GM12878 (cell line): Measurements from ENCODE around the gene TMEM244. TPM values are rescaled to one million over a fixed set of nuclear protein-coding genes. Genes with fewer than 3 reads are reported as not detected.

Source experiments
- ATAC-seq: fragments of 200-7000 bp; cut with Tn5 transposase; 3 replicates; pipeline ENCODE4 v1.9.1; 2020; ENCODE audit warnings: mild to moderate bottlenecking, moderate library complexity
- BruUV-seq: library from RNA; stranded (reverse); fragments of 400-500 nt; replicated peaks from 2 replicates; lab custom pipeline; 2021; lab: Mats Ljungman, UMichigan
- CTCF ChIA-PET: fragments of 300-600 bp; sonication (Branson Sonifier 250); formaldehyde crosslinking; extraction: SDS; loops from one replicate; lab custom pipeline; 2021; ENCODE audit warnings: inconsistent platforms; lab: Yijun Ruan, JAX
- POLR2A ChIA-PET: fragments of 350-600 bp; formaldehyde crosslinking; extraction: SDS; loops from one replicate; lab custom pipeline; 2021; ENCODE audit warnings: inconsistent platforms; lab: Charles Lee
- RAD21 ChIA-PET: fragments of 300-600 bp; sonication (Branson Sonifier 250); formaldehyde crosslinking; loops from one replicate; lab custom pipeline; 2023; ENCODE audit warnings: antibody characterized with exemption; ENCODE audit not compliant: unreplicated experiment; lab: Charles Lee
- SMC1A ChIA-PET: fragments of 300-600 bp; sonication (Branson Sonifier 250); formaldehyde crosslinking; loops from one replicate; lab custom pipeline; 2023; ENCODE audit not compliant: unreplicated experiment, uncharacterized antibody; lab: Charles Lee
- DNase-seq: peaks from one replicate; pipeline ENCODE4 v3.0.0-alpha.2; 2011; ENCODE audit warnings: low read depth, low spot score
- FAIRE-seq: peaks from 3 replicates; lab custom pipeline; 2011; peaks lifted over from hg19 to GRCh38; lab: Jason Lieb, UNC
- H2AFZ ChIP-seq: 2 replicates; pipeline ENCODE4 v1.6.0; 2011; ENCODE audit warnings: low read depth, low read length, control low read depth; ENCODE audit not compliant: control insufficient read depth
- H3K27ac ChIP-seq: 2 replicates; pipeline ENCODE4 v1.5.1; 2011; ENCODE audit warnings: control low read depth; ENCODE audit not compliant: control insufficient read depth, insufficient read depth
- H3K27me3 ChIP-seq, 2 experiments: replicated peaks in 1 of 2; 2 replicates each; pipeline versions ENCODE4 v1.6.0 to v1.6.1; 2011; ENCODE audit warnings: low read length in 1 of 2; ENCODE audit not compliant: control insufficient read depth in 2 of 2, insufficient read depth in 2 of 2
- H3K36me3 ChIP-seq, 2 experiments: 2 replicates each; pipeline ENCODE4 v1.5.1; 2011; ENCODE audit warnings: low read length in 1 of 2; ENCODE audit not compliant: control insufficient read depth in 2 of 2, insufficient read depth in 2 of 2
- H3K4me1 ChIP-seq: 2 replicates; pipeline ENCODE4 v1.6.1; 2011; ENCODE audit warnings: mild to moderate bottlenecking, low read length, moderate library complexity, mixed read lengths; ENCODE audit not compliant: control insufficient read depth, insufficient read depth
- H3K4me2 ChIP-seq: 2 replicates; pipeline ENCODE4 v1.6.0; 2011; ENCODE audit warnings: control low read depth; ENCODE audit not compliant: control insufficient read depth, insufficient read depth
- H3K4me3 ChIP-seq: fragments of 200-600 bp; sonication (generic); 2 replicates; pipeline ENCODE4 v1.5.1; 2016
- H3K79me2 ChIP-seq: 2 replicates; pipeline ENCODE4 v1.6.0; 2011; ENCODE audit warnings: low read length; ENCODE audit not compliant: control insufficient read depth, insufficient read depth
- H3K9ac ChIP-seq: 2 replicates; pipeline ENCODE4 v1.8.0; 2011; ENCODE audit warnings: low read length, control low read depth, mixed read lengths; ENCODE audit not compliant: control insufficient read depth, insufficient read depth
- H3K9me3 ChIP-seq: replicated peaks from 3 replicates; pipeline ENCODE4 v1.5.1; 2011; ENCODE audit warnings: mild to moderate bottlenecking, low read length; ENCODE audit not compliant: control insufficient read depth, insufficient read depth
- H4K20me1 ChIP-seq: 2 replicates; pipeline ENCODE4 v1.6.0; 2011; ENCODE audit not compliant: control insufficient read depth, insufficient read depth
- CBX5 ChIP-seq: sonication (generic); IDR thresholded peaks from 2 replicates; pipeline ENCODE4 v1.6.1; 2016; ENCODE audit warnings: low read depth, moderate library complexity, mild to moderate bottlenecking, inconsistent platforms
- EED ChIP-seq: sonication (generic); IDR thresholded peaks from 2 replicates; pipeline ENCODE4 v1.6.1; 2016; ENCODE audit warnings: antibody characterized with exemption, low read depth
- MEF2B ChIP-seq: fragments of 450-650 bp; IDR thresholded peaks from 2 replicates; pipeline ENCODE4 v1.6.1; 2018; ENCODE audit warnings: mild to moderate bottlenecking, moderate library complexity; ENCODE audit not compliant: partially characterized antibody, poor library complexity, severe bottlenecking
- NFYA ChIP-seq: IDR thresholded peaks from 2 replicates; pipeline ENCODE4 v1.6.1; 2011; ENCODE audit warnings: low read depth, mild to moderate bottlenecking, low read length, improper control_type of control experiment, borderline replicate concordance
- PAX5 ChIP-seq: IDR thresholded peaks from 2 replicates; pipeline ENCODE4 v1.6.1; 2011; ENCODE audit warnings: low read depth, low read length, borderline replicate concordance
- SUPT20H ChIP-seq: IDR thresholded peaks from 2 replicates; pipeline ENCODE4 v1.6.1; 2011; ENCODE audit warnings: low read depth, mild to moderate bottlenecking, low read length, moderate library complexity, borderline replicate concordance; ENCODE audit not compliant: control insufficient read depth
- SUZ12 ChIP-seq: fragments of 200-600 bp; sonication (generic); IDR thresholded peaks from one replicate; pipeline ENCODE4 v1.6.1; 2018; ENCODE audit warnings: antibody characterized with exemption, mild to moderate bottlenecking; ENCODE audit not compliant: unreplicated experiment
- in situ Hi-C: fragments of 300-500 bp; cut with MboI; formaldehyde crosslinking; loops from 9 replicates; pipeline ENCODE4 v1.14.3; 2018; ENCODE audit warnings: mixed read lengths
- intact Hi-C: fragments of 100-400 bp; cut with micrococcal nuclease; formaldehyde crosslinking; loops from one replicate; pipeline ENCODE4 v1.14.2; 2022; ENCODE audit not compliant: unreplicated experiment
- polyA plus RNA-seq, 11 experiments: library from polyadenylated mRNA; depleted of rRNA in 4 of 11; unstranded in 6 of 11; stranded (reverse) in 5 of 11; fragments of >200 nt; fragmentation: Nextera tagmentation in 4 of 11; fragmentation: Illumina TruSeq in 1 of 11; extraction: Ambion mirVana in 4 of 11; extraction: Trizol in 1 of 11; gene quantifications; 1 replicate in 1 of 11; 2 replicates in 10 of 11; pipeline versions ENCODE4 v1.2.1 to v1.2.3, GENCODE V29; 2011 to 2016; ENCODE audit warnings: inconsistent platforms in 2 of 11, missing spikeins in 2 of 11, low read depth in 1 of 11
- total RNA-seq, 4 experiments: library from RNA; depleted of rRNA in 3 of 4; stranded (reverse); fragments of >200 nt in 3 of 4; fragmentation: Illumina TruSeq in 1 of 4; extraction: Trizol in 1 of 4; gene quantifications; 2 replicates each; pipeline versions ENCODE4 v1.2.1 to v1.2.3, GENCODE V29; 2013 to 2021
- TF ChIP-seq, protein P1 (sequence below): IDR thresholded peaks from 2 replicates; pipeline ENCODE4 v1.6.1; 2011; ENCODE audit warnings: low read depth, mild to moderate bottlenecking, low read length, moderate library complexity, borderline replicate concordance; ENCODE audit errors: extremely low read depth
- TF ChIP-seq, protein P2 (sequence below): fragments of 450-650 bp; IDR thresholded peaks from 2 replicates; pipeline ENCODE4 v1.6.1; 2018; ENCODE audit warnings: borderline replicate concordance, mild to moderate bottlenecking; ENCODE audit not compliant: partially characterized antibody
- TF ChIP-seq, protein P3 (sequence below): fragments of 150-350 bp; IDR thresholded peaks from 2 replicates; pipeline ENCODE4 v1.6.1; 2014; ENCODE audit warnings: mild to moderate bottlenecking, low read depth, low read length
- TF ChIP-seq, protein P4 (sequence below): fragments of 450-650 bp; IDR thresholded peaks from 2 replicates; pipeline ENCODE4 v1.6.1; 2017; ENCODE audit warnings: antibody characterized with exemption, mild to moderate bottlenecking, moderate library complexity
- TF ChIP-seq, protein P5 (sequence below): fragments of 450-650 bp; conservative IDR thresholded peaks from 2 replicates; pipeline ENCODE4 v1.6.1; 2017; ENCODE audit warnings: mild to moderate bottlenecking, moderate library complexity

The TMEM244 gene
- total and polyA plus RNA-seq, 10 of the 15 experiments (the other 5 are each of a cell fraction or from before 2014, with no cell fraction given) = 0.14 TPM; not detected in 9

DNA sequence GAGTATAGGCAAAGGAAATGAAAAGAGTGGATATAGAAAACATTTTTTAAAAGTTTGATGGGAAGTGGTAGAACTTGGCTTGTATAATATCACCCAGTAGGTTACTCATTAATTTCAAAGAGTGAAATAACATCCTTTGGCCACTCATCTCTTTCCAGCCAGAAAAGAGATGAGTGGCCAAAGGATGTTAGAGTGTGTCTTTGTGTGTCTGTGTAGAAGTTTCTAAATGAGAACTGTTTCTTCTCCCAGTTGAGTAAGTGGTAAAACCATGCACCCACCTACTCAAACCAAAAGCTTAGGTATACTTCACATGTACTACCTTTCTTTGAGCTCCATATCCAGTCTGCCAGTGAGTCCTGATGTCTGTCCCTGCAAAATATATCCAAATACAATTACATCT is 47.7 kb upstream of the TMEM244 start:
- ChIA-PET RAD21 (interaction anchor here (0.8 kb wide), 1 partner anchor 141 kb away, joined by 3 read pairs; no protein-coding TSS in a partner anchor), SMC1A (interaction anchor here (0.9 kb wide), 1 partner anchor 12 kb away, joined by 4 read pairs; no protein-coding TSS in a partner anchor), CTCF (interaction anchor here (0.6 to 1.2 kb wide), 2 partner anchors 9 to 74 kb away, joined by 3 read pairs; no protein-coding TSS in a partner anchor), POLR2A (no interaction called here)
- H3K4me2 ChIP-seq = no peak overlapping the region
- H3K27me3 ChIP-seq = no peaks in the 10 kb centered on the region
- H3K4me3 ChIP-seq = no peak overlapping the region
- no peak for DNase-seq
- in situ Hi-C loops (no loop called here), intact Hi-C loops (no loop called here)
- H4K20me1 ChIP-seq = no peaks in the 10 kb centered on the region
- H3K9ac ChIP-seq = no peak overlapping the region
- no peaks in the 10 kb centered on the region for H3K9me3 ChIP-seq
- no peak for FAIRE-seq
- peak; percentile 81 for ATAC-seq
- H3K79me2 ChIP-seq = no peaks in the 10 kb centered on the region
- no TSS peak for BruUV-seq
- H3K27ac ChIP-seq = no peak overlapping the region
- no peaks in the 10 kb centered on the region for H3K4me1 ChIP-seq
- no peaks in the 10 kb centered on the region for H3K36me3 ChIP-seq
- H2AFZ ChIP-seq = no peak overlapping the region
- TF ChIP-seq CBX5 = no peak
- TF ChIP-seq SUPT20H = no peak
- TF ChIP-seq, protein P1, sequence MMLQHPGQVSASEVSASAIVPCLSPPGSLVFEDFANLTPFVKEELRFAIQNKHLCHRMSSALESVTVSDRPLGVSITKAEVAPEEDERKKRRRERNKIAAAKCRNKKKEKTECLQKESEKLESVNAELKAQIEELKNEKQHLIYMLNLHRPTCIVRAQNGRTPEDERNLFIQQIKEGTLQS = no peak
- TF ChIP-seq, protein P2, sequence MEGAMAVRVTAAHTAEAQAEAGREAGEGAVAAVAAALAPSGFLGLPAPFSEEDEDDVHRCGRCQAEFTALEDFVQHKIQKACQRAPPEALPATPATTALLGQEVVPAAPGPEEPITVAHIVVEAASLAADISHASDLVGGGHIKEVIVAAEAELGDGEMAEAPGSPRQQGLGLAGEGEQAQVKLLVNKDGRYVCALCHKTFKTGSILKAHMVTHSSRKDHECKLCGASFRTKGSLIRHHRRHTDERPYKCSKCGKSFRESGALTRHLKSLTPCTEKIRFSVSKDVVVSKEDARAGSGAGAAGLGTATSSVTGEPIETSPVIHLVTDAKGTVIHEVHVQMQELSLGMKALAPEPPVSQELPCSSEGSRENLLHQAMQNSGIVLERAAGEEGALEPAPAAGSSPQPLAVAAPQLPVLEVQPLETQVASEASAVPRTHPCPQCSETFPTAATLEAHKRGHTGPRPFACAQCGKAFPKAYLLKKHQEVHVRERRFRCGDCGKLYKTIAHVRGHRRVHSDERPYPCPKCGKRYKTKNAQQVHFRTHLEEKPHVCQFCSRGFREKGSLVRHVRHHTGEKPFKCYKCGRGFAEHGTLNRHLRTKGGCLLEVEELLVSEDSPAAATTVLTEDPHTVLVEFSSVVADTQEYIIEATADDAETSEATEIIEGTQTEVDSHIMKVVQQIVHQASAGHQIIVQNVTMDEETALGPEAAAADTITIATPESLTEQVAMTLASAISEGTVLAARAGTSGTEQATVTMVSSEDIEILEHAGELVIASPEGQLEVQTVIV = no peak
- no peak for TF ChIP-seq NFYA
- no peak for TF ChIP-seq PAX5
- no peak for TF ChIP-seq EED
- no peak for TF ChIP-seq SUZ12
- TF ChIP-seq, protein P3, sequence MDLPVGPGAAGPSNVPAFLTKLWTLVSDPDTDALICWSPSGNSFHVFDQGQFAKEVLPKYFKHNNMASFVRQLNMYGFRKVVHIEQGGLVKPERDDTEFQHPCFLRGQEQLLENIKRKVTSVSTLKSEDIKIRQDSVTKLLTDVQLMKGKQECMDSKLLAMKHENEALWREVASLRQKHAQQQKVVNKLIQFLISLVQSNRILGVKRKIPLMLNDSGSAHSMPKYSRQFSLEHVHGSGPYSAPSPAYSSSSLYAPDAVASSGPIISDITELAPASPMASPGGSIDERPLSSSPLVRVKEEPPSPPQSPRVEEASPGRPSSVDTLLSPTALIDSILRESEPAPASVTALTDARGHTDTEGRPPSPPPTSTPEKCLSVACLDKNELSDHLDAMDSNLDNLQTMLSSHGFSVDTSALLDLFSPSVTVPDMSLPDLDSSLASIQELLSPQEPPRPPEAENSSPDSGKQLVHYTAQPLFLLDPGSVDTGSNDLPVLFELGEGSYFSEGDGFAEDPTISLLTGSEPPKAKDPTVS = no peak
- TF ChIP-seq, protein P4, sequence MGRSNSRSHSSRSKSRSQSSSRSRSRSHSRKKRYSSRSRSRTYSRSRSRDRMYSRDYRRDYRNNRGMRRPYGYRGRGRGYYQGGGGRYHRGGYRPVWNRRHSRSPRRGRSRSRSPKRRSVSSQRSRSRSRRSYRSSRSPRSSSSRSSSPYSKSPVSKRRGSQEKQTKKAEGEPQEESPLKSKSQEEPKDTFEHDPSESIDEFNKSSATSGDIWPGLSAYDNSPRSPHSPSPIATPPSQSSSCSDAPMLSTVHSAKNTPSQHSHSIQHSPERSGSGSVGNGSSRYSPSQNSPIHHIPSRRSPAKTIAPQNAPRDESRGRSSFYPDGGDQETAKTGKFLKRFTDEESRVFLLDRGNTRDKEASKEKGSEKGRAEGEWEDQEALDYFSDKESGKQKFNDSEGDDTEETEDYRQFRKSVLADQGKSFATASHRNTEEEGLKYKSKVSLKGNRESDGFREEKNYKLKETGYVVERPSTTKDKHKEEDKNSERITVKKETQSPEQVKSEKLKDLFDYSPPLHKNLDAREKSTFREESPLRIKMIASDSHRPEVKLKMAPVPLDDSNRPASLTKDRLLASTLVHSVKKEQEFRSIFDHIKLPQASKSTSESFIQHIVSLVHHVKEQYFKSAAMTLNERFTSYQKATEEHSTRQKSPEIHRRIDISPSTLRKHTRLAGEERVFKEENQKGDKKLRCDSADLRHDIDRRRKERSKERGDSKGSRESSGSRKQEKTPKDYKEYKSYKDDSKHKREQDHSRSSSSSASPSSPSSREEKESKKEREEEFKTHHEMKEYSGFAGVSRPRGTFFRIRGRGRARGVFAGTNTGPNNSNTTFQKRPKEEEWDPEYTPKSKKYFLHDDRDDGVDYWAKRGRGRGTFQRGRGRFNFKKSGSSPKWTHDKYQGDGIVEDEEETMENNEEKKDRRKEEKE = no peak
- TF ChIP-seq, protein P5, sequence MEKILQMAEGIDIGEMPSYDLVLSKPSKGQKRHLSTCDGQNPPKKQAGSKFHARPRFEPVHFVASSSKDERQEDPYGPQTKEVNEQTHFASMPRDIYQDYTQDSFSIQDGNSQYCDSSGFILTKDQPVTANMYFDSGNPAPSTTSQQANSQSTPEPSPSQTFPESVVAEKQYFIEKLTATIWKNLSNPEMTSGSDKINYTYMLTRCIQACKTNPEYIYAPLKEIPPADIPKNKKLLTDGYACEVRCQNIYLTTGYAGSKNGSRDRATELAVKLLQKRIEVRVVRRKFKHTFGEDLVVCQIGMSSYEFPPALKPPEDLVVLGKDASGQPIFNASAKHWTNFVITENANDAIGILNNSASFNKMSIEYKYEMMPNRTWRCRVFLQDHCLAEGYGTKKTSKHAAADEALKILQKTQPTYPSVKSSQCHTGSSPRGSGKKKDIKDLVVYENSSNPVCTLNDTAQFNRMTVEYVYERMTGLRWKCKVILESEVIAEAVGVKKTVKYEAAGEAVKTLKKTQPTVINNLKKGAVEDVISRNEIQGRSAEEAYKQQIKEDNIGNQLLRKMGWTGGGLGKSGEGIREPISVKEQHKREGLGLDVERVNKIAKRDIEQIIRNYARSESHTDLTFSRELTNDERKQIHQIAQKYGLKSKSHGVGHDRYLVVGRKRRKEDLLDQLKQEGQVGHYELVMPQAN = no peak
- TF ChIP-seq MEF2B = no peak
